Measurements from ENCODE around the gene LZTS2. TPM values are rescaled to one million over a fixed set of nuclear protein-coding genes. Genes with fewer than 3 reads are reported as not detected.
A peak's percentile ranks its signal among the peaks of the same experiment; 100 is the strongest.

Gene LZTS2
- total RNA-seq (2021; ENCODE audit: unreplicated experiment) (93.0 TPM), Bru-seq, nascent RNA (percentile 79 among the genes with signal in this experiment), BruChase-seq, experiment 1, labeled RNA remaining after a 6-hour chase (percentile 84 among the genes with signal in this experiment), BruChase-seq, experiment 2, labeled RNA remaining after a 2-hour chase (percentile 91 among the genes with signal in this experiment)
- polyA plus RNA-seq (2012), result 75.6 and 78.8 TPM in 2 replicates
- long read RNA-seq, full-length matches to known transcripts, result 82 of 295 reads
- long read RNA-seq, partial matches to known transcripts, result 45 of 295 reads
- long read RNA-seq, other reads (novel, unspliced or antisense), result 168 of 295 reads

GRCh38 chr10:100999742-101000126 lies at the start of gene LZTS2:
Gene LZTS2, plus strand, starts transcription at chr10:100999808. Its CDS starts 2,731 bp downstream, at chr10:101002539.
- intact Hi-C loops (cut with micrococcal nuclease), result no loop called here
- DNase-seq (ENCODE audit: low read depth, low spot score) (no peak), ATAC-seq (no peak; the same call in 1 of the 2 replicates)
- peaks cover 21 to 51% of the 10 kb centered on the region in 2 experiments for H3K4me1 ChIP-seq (ENCODE audit: control insufficient read depth in 1 of 2, insufficient read depth in 2 of 2, low read length in 2 of 2)
- no peaks in the 10 kb centered on the region for H3K9me3 ChIP-seq (ENCODE audit: control insufficient read depth in 1 of 2, insufficient read depth in 1 of 2, low read depth in 1 of 2, low read length in 2 of 2)
- H3K9me2 ChIP-seq (ENCODE audit: insufficient read depth), result no peaks in the 10 kb centered on the region
- no peak for TF ChIP-seq YY1 (IDR thresholded peaks at IDR 0.05; ENCODE audit: extremely low read depth, insufficient replicate concordance, low read depth, low read length)
- TF ChIP-seq ZFX (IDR thresholded peaks at IDR 0.05), result peak; percentile 52; the same call in 1 of the 2 replicates
- no peak for TF ChIP-seq EZH2 (IDR thresholded peaks at IDR 0.05)
- H3K27ac ChIP-seq (ENCODE audit: low read depth, low read length), result peak within 1 kb of the TSS; percentile 87
- H3K4me2 ChIP-seq (ENCODE audit: low read length), result peak within 1 kb of the TSS; percentile 98
- BruUV-seq (replicated peaks), result no TSS peak
- ChIA-PET POLR2A (no interaction called here), RAD21 (ENCODE audit: low non-redundant PET in 1 of 2, low total read pairs in 2 of 2, uncharacterized antibody in 2 of 2, unreplicated experiment in 2 of 2) (interaction anchor here in 1 of 2 experiments (0.9 kb wide), 1 partner anchor 14 kb away, joined by 5 read pairs; no protein-coding TSS in a partner anchor), CTCF (interaction anchor here (0.6 to 8.3 kb wide), 6 partner anchors 10 to 118 kb away, joined by 3 to 118 read pairs (median 13); no protein-coding TSS in a partner anchor)
- H3K4me3 ChIP-seq (replicated peaks in 1 of 2; ENCODE audit: low read depth in 1 of 2, low read length in 2 of 2), result peak within 1 kb of the TSS; percentile 88 to 92
- H3K36me3 ChIP-seq (ENCODE audit: control insufficient read depth in 1 of 2, insufficient read depth in 2 of 2, low read length in 2 of 2), result peaks cover 7 to 11% of the 10 kb centered on the region in 2 experiments; a peak in 2 of 4 replicates
- H2AFZ ChIP-seq (ENCODE audit: low read depth, low read length, poor library complexity, severe bottlenecking), result no peak within 1 kb of the TSS
- H4K20me1 ChIP-seq (ENCODE audit: insufficient read depth), result no peaks in the 10 kb centered on the region
- H3K27me3 ChIP-seq (ENCODE audit: insufficient read depth, low read length), result no peaks in the 10 kb centered on the region
- peaks cover 48% of the 10 kb centered on the region for H3K79me2 ChIP-seq (ENCODE audit: insufficient read depth, low read length)
- H3K9ac ChIP-seq (ENCODE audit: low read length), result peak within 1 kb of the TSS; percentile 94

GRCh38 chr10:100960251-100960650 lies 39.4 kb upstream of the LZTS2 start:
- Histone ChIP-seq H4K20me1 (ENCODE audit: insufficient read depth) (no peaks in the 10 kb centered on the region), H3K79me2 (ENCODE audit: insufficient read depth, low read length) (no peaks in the 10 kb centered on the region), H3K27me3 (ENCODE audit: insufficient read depth, low read length) (no peaks in the 10 kb centered on the region), H3K4me1 (ENCODE audit: control insufficient read depth in 1 of 2, insufficient read depth in 2 of 2, low read length in 2 of 2) (no peaks in the 10 kb centered on the region), H2AFZ (ENCODE audit: low read depth, low read length, poor library complexity, severe bottlenecking) (no peak overlapping the region), H3K27ac (ENCODE audit: low read depth, low read length) (no peak overlapping the region), H3K4me2 (ENCODE audit: low read length) (no peak overlapping the region), H3K9me2 (ENCODE audit: insufficient read depth) (no peaks in the 10 kb centered on the region), H3K4me3 (replicated peaks in 1 of 2; ENCODE audit: low read depth in 1 of 2, low read length in 2 of 2) (no peak overlapping the region), H3K9ac (ENCODE audit: low read length) (no peak overlapping the region), H3K36me3 (ENCODE audit: control insufficient read depth in 1 of 2, insufficient read depth in 2 of 2, low read length in 2 of 2) (peaks cover 38 to 56% of the 10 kb centered on the region in 2 experiments; a peak in 3 of 4 replicates), H3K9me3 (ENCODE audit: control insufficient read depth in 1 of 2, insufficient read depth in 1 of 2, low read depth in 1 of 2, low read length in 2 of 2) (no peaks in the 10 kb centered on the region)
- DNase-seq (ENCODE audit: low read depth, low spot score), result no peak
- no TSS peak for BruUV-seq (replicated peaks)
- ChIA-PET CTCF (no interaction called here), POLR2A (no interaction called here), RAD21 (ENCODE audit: low non-redundant PET in 1 of 2, low total read pairs in 2 of 2, uncharacterized antibody in 2 of 2, unreplicated experiment in 2 of 2) (no interaction called here)
- TF ChIP-seq TCF7L2 (IDR thresholded peaks at IDR 0.05; ENCODE audit: borderline replicate concordance, extremely low read depth, insufficient read depth, insufficient read length) (no peak), RAD21 (IDR thresholded peaks at IDR 0.05; ENCODE audit: low read depth) (no peak), CBX3 (IDR thresholded peaks at IDR 0.05; ENCODE audit: low read depth) (no peak), EZH2phosphoT487 (IDR thresholded peaks at IDR 0.05; ENCODE audit: borderline replicate concordance) (no peak)
- ATAC-seq, result no peak
- intact Hi-C loops (cut with micrococcal nuclease), result no loop called here
